GM12873 (cell line): ENCODE measurements around the gene CDC42EP5.

ENCODE experiments used
- CTCF ChIP-seq: IDR thresholded peaks from 2 replicates; pipeline ENCODE4 v1.5.1; 2012; ENCODE audit warnings: low read depth, mild to moderate bottlenecking, moderate library complexity, low read length, control low read depth; ENCODE audit not compliant: insufficient read depth; ENCODE audit errors: missing control alignments

CDC42EP5 gene

DNA sequence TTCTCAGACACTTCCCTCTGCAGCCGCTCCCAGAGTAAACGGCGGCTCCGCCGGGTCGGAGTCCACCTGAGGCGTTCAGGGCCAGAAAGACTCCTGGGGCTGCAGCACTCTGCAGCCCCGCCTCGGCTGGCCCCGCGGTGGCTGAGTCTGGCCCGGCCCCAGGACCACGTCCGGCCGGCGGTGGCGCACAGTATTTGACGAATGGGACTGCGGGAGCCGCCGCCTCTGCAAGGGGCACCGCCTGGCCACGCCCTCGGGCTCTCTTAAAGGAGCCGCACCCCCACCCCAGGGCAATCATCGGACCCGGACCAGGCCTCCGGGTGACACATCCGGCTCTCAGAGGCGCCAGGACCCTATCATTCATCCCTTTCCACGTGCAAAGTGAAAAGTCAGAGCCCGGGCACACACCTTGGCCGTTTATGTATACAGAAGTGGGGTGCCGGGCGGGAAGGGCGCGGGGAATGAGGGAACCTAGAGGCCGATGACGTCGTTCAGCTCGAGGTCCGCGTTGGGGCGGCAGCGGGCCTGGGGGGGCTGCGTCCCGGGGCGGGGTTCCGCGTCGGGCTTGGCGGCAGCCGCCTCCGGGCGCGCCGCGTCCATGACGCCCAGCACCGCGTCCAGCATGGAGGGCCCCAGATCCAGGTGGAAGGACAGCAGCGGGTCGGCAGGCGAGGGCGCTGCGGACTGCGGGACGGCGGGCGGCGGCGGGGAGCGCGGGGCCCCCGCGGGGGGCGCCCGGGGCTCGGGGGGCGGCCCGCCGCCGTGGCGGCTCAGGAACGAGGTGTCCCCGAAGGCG lies 8.3 kb downstream of the CDC42EP5 start:
- TF ChIP-seq CTCF, result no peak

- no peak for TF ChIP-seq CTCF
Measured at GRCh38 chr19:54464044-54464629, 9.0 kb downstream of the CDC42EP5 start.

GRCh38 chr19:54463531-54464043 lies 9.5 kb downstream of the CDC42EP5 start, which contains the start of gene LENG9:
TSS of gene LENG9 (minus strand) at chr19:54463778. CDS start at chr19:54463526, 252 bp downstream.
- TF ChIP-seq CTCF, result no peak

- TF ChIP-seq CTCF, result peak; percentile 29
Measured at GRCh38 chr19:54462655-54463530, 10.2 kb downstream of the CDC42EP5 start.

- no peak for TF ChIP-seq CTCF
Measured at GRCh38 chr19:54462047-54462654, 10.9 kb downstream of the CDC42EP5 start.

- no peak for TF ChIP-seq CTCF
Measured at GRCh38 chr19:54461613-54462012, 11.5 kb downstream of the CDC42EP5 start.
